ENCODE data around the gene UBE2E3. TPM values are rescaled to one million over a fixed set of nuclear protein-coding genes. Genes with fewer than 3 reads are reported as not detected.

Gene UBE2E3
- total RNA-seq, 6 experiments from 2014 or later, result 99.4 to 131 (median 116) TPM

GRCh38 chr2:180962727-180963314 lies 17.6 kb upstream of the UBE2E3 start:
- Mint-ChIP-seq H3K4me1 (ENCODE audit: low read depth) (no peaks in the 10 kb centered on the region), H3K36me3 (ENCODE audit: low read depth) (no peaks in the 10 kb centered on the region), H3K27ac (no peak overlapping the region), H3K9me3 (no peaks in the 10 kb centered on the region), H3K27me3 (ENCODE audit: insufficient read depth) (peaks cover 2% of the 10 kb centered on the region; the same call in 1 of the 2 replicates), H3K4me3 (no peak overlapping the region)
- TF ChIP-seq, protein P1, sequence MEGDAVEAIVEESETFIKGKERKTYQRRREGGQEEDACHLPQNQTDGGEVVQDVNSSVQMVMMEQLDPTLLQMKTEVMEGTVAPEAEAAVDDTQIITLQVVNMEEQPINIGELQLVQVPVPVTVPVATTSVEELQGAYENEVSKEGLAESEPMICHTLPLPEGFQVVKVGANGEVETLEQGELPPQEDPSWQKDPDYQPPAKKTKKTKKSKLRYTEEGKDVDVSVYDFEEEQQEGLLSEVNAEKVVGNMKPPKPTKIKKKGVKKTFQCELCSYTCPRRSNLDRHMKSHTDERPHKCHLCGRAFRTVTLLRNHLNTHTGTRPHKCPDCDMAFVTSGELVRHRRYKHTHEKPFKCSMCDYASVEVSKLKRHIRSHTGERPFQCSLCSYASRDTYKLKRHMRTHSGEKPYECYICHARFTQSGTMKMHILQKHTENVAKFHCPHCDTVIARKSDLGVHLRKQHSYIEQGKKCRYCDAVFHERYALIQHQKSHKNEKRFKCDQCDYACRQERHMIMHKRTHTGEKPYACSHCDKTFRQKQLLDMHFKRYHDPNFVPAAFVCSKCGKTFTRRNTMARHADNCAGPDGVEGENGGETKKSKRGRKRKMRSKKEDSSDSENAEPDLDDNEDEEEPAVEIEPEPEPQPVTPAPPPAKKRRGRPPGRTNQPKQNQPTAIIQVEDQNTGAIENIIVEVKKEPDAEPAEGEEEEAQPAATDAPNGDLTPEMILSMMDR (IDR thresholded peaks at IDR 0.05), result no peak
- DNase-seq, result no peak

DNA sequence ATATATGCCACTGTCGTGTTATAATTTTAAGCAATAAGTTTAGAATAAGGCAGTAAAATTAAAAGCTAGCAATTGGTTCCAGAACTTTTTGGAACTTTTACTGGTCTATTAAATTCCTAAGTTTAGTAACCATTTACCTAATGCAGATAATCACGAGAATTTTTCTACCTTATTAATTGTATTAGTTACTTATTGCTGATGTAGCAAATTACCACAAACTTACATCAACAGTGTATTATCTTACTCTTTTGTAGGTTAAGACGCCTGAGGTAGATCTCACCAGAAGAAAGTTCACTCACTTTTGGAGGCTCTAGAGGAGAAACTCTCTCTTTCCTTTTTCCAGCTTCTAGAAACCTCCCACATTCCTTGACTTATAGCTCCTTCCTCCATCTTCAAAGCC lies 14.0 kb upstream of the UBE2E3 start:
- TF ChIP-seq, protein P1 (IDR thresholded peaks at IDR 0.05), result no peak
- no peaks in the 10 kb centered on the region for H3K4me1 Mint-ChIP-seq (ENCODE audit: low read depth)
- no peaks in the 10 kb centered on the region for H3K27me3 Mint-ChIP-seq (ENCODE audit: insufficient read depth)
- DNase-seq, result no peak
- no peak overlapping the region for H3K4me3 Mint-ChIP-seq
- H3K9me3 Mint-ChIP-seq, result no peaks in the 10 kb centered on the region
- no peaks in the 10 kb centered on the region for H3K36me3 Mint-ChIP-seq (ENCODE audit: low read depth)
- H3K27ac Mint-ChIP-seq, result no peak overlapping the region

GRCh38 chr2:180969124-180969523 lies 11.3 kb upstream of the UBE2E3 start:
- no peaks in the 10 kb centered on the region for H3K36me3 Mint-ChIP-seq (ENCODE audit: low read depth)
- DNase-seq, result no peak
- no peak overlapping the region for H3K27ac Mint-ChIP-seq
- H3K9me3 Mint-ChIP-seq, result no peaks in the 10 kb centered on the region
- H3K4me1 Mint-ChIP-seq (ENCODE audit: low read depth), result no peaks in the 10 kb centered on the region
- TF ChIP-seq, protein P1 (IDR thresholded peaks at IDR 0.05), result no peak
- no peak overlapping the region for H3K4me3 Mint-ChIP-seq
- no peaks in the 10 kb centered on the region for H3K27me3 Mint-ChIP-seq (ENCODE audit: insufficient read depth)

- no peak for DNase-seq
- no peaks in the 10 kb centered on the region for H3K27me3 Mint-ChIP-seq (ENCODE audit: insufficient read depth)
- H3K4me1 Mint-ChIP-seq (ENCODE audit: low read depth), result no peaks in the 10 kb centered on the region
- H3K9me3 Mint-ChIP-seq, result no peaks in the 10 kb centered on the region
- TF ChIP-seq, protein P1 (IDR thresholded peaks at IDR 0.05), result no peak
- H3K27ac Mint-ChIP-seq, result no peak overlapping the region
- H3K36me3 Mint-ChIP-seq (ENCODE audit: low read depth), result no peaks in the 10 kb centered on the region
- no peak overlapping the region for H3K4me3 Mint-ChIP-seq
Measured at GRCh38 chr2:180970016-180970415, 10.4 kb upstream of the UBE2E3 start.

GRCh38 chr2:180971811-180972210 lies 8.6 kb upstream of the UBE2E3 start:
- no peaks in the 10 kb centered on the region for H3K27me3 Mint-ChIP-seq (ENCODE audit: insufficient read depth)
- no peaks in the 10 kb centered on the region for H3K36me3 Mint-ChIP-seq (ENCODE audit: low read depth)
- DNase-seq, result no peak
- H3K4me3 Mint-ChIP-seq, result no peak overlapping the region
- H3K9me3 Mint-ChIP-seq, result no peaks in the 10 kb centered on the region
- TF ChIP-seq, protein P1 (IDR thresholded peaks at IDR 0.05), result no peak
- no peaks in the 10 kb centered on the region for H3K4me1 Mint-ChIP-seq (ENCODE audit: low read depth)
- no peak overlapping the region for H3K27ac Mint-ChIP-seq

GRCh38 chr2:180975585-180975984 lies 4.8 kb upstream of the UBE2E3 start:
- TF ChIP-seq, protein P1 (IDR thresholded peaks at IDR 0.05), result no peak
- no peaks in the 10 kb centered on the region for H3K36me3 Mint-ChIP-seq (ENCODE audit: low read depth)
- no peak overlapping the region for H3K4me3 Mint-ChIP-seq
- H3K27me3 Mint-ChIP-seq (ENCODE audit: insufficient read depth), result no peaks in the 10 kb centered on the region
- H3K9me3 Mint-ChIP-seq, result no peaks in the 10 kb centered on the region
- H3K27ac Mint-ChIP-seq, result no peak overlapping the region
- H3K4me1 Mint-ChIP-seq (ENCODE audit: low read depth), result peaks cover 15% of the 10 kb centered on the region
- DNase-seq, result no peak

Measured in HFFc6 (cell line).